ENCODE results near the gene CST7. TPM values are rescaled to one million over a fixed set of nuclear protein-coding genes. Genes with fewer than 3 reads are reported as not detected.

Gene CST7
- polyA plus RNA-seq, 1 of the 3 experiments (the other 2 are of a cell fraction), result 0.07 TPM

GRCh38 chr20:24954566-24954965, 5.5 kb downstream of the CST7 start:
- H3K27me3 ChIP-seq (ENCODE audit: insufficient read depth), result no peaks in the 10 kb centered on the region
- CTCF ChIA-PET, result interaction anchor here (0.9 to 1.5 kb wide), 4 partner anchors 12 to 110 kb away, joined by 3 to 4 read pairs (median 3); no protein-coding TSS in a partner anchor
- 94% methylated on average over 2 of the region's 2 CpGs for WGBS (ENCODE audit: low lambda C conversion rate)

GRCh38 chr20:24955045-24955444, 6.0 kb downstream of the CST7 start:
- no peak overlapping the region for H3K4me3 ChIP-seq (ENCODE audit: low read depth in 2 of 2, low read length in 1 of 2)
- TF ChIP-seq MEF2A (IDR thresholded peaks at IDR 0.05; ENCODE audit: borderline replicate concordance, low read depth) (no peak), RAD21 (IDR thresholded peaks at IDR 0.05; ENCODE audit: low read length) (no peak), REST (IDR thresholded peaks at IDR 0.05; ENCODE audit: low read depth, low read length) (no peak), TAF1 (IDR thresholded peaks at IDR 0.05; ENCODE audit: borderline replicate concordance, low read depth, low read length) (no peak), NFIC (IDR thresholded peaks at IDR 0.05; ENCODE audit: borderline replicate concordance) (no peak)
- no peak overlapping the region for H3K4me2 ChIP-seq
- no peaks in the 10 kb centered on the region for H3K9me3 ChIP-seq
- POLR2A ChIA-PET, result no interaction called here
- DNase-seq, result no peak
- no peaks in the 10 kb centered on the region for H3K9me2 ChIP-seq
- no peaks in the 10 kb centered on the region for H3F3A ChIP-seq (replicated peaks; ENCODE audit: insufficient read depth)
- CTCF ChIA-PET, result no interaction called here
- no peaks in the 10 kb centered on the region for H3K27me3 ChIP-seq (ENCODE audit: insufficient read depth)
- no peaks in the 10 kb centered on the region for H3K79me2 ChIP-seq (ENCODE audit: insufficient read depth)
- H3K27ac ChIP-seq (ENCODE audit: low read depth in 2 of 2, low read length in 1 of 2), result no peak overlapping the region
- WGBS (ENCODE audit: low lambda C conversion rate), result 84% methylated on average over 3 of the region's 3 CpGs
- H2AFZ ChIP-seq (ENCODE audit: low read depth), result no peak overlapping the region
- H3K4me1 ChIP-seq (ENCODE audit: control insufficient read depth in 1 of 2, insufficient read depth in 2 of 2, low read depth in 1 of 2, low read length in 1 of 2), result peaks cover 0 to 6% of the 10 kb centered on the region in 2 experiments; a peak in 1 of 4 replicates
- no peaks in the 10 kb centered on the region for H4K20me1 ChIP-seq (ENCODE audit: insufficient read depth)
- no peak overlapping the region for H3K9ac ChIP-seq
- H3K36me3 ChIP-seq (replicated peaks in 1 of 2; ENCODE audit: control insufficient read depth in 1 of 2, insufficient read depth in 2 of 2, low read length in 1 of 2), result peaks cover 0 to 18% of the 10 kb centered on the region in 2 experiments

More at GRCh38 chr20:24954566-24954965, 5.5 kb downstream of the CST7 start:
- Histone ChIP-seq H3K79me2 (ENCODE audit: insufficient read depth) (no peaks in the 10 kb centered on the region), H3K9ac (no peak overlapping the region), H3K4me2 (no peak overlapping the region), H3K27ac (ENCODE audit: low read depth in 2 of 2, low read length in 1 of 2) (no peak overlapping the region), H3K9me3 (no peaks in the 10 kb centered on the region), H3F3A (replicated peaks; ENCODE audit: insufficient read depth) (no peaks in the 10 kb centered on the region), H3K9me2 (no peaks in the 10 kb centered on the region), H3K36me3 (replicated peaks in 1 of 2; ENCODE audit: control insufficient read depth in 1 of 2, insufficient read depth in 2 of 2, low read length in 1 of 2) (peaks cover 0 to 16% of the 10 kb centered on the region in 2 experiments), H3K4me3 (ENCODE audit: low read depth in 2 of 2, low read length in 1 of 2) (no peak overlapping the region), H4K20me1 (ENCODE audit: insufficient read depth) (no peaks in the 10 kb centered on the region), H2AFZ (ENCODE audit: low read depth) (no peak overlapping the region), H3K4me1 (ENCODE audit: control insufficient read depth in 1 of 2, insufficient read depth in 2 of 2, low read depth in 1 of 2, low read length in 1 of 2) (peaks cover 0 to 6% of the 10 kb centered on the region in 2 experiments; a peak in 1 of 4 replicates)
- POLR2A ChIA-PET, result no interaction called here
- TF ChIP-seq NFIC (IDR thresholded peaks at IDR 0.05; ENCODE audit: borderline replicate concordance) (no peak), NRF1 (IDR thresholded peaks at IDR 0.05; ENCODE audit: low read depth, low read length) (no peak), FOSL2 (IDR thresholded peaks at IDR 0.05; ENCODE audit: borderline replicate concordance, low read depth) (no peak)
- DNase-seq, result no peak

All from SK-N-SH (cell line).